ENCODE measurements around the gene KIRREL3.

Gene KIRREL3

DNA sequence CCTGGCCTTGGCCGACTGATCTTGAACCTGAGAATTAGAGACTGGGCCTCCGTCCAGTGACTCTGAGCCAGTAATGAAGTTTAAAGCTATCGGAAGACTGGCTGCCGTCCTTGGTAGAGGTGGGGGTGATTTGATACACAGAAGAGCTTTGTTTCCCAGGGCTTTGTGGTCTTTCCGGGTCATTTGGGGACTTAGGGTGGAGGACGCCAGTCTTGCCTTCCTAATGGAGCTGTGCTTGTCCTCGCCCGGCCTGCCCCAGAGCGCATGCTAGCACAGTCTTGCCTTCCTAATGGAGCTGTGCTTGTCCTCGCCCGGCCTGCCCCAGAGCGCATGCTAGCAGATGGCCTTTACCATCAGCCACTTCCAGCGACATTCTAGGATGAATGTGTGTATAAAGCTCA lies 579.3 kb downstream of the KIRREL3 start:
- H3K27me3 ChIP-seq (ENCODE audit: low read length), result no peaks in the 10 kb centered on the region
- H3K27ac ChIP-seq (ENCODE audit: low read depth, low read length), result no peak overlapping the region
- H3K36me3 ChIP-seq (ENCODE audit: low read length), result no peaks in the 10 kb centered on the region
- no peaks in the 10 kb centered on the region for H4K20me1 ChIP-seq (ENCODE audit: low read depth, low read length)
- H3K4me2 ChIP-seq (ENCODE audit: low read depth, low read length, poor library complexity, severe bottlenecking), result no peak overlapping the region
- H3K9me3 ChIP-seq (ENCODE audit: insufficient read depth, low read length), result no peaks in the 10 kb centered on the region
- no peak for TF ChIP-seq CTCF (IDR thresholded peaks at IDR 0.05; ENCODE audit: insufficient read depth, low read length, poor library complexity, severe bottlenecking)
- no peak for TF ChIP-seq EZH2phosphoT487 (conservative IDR thresholded peaks at IDR 0.05; ENCODE audit: low read length)
- no peaks in the 10 kb centered on the region for H3K79me2 ChIP-seq (ENCODE audit: insufficient read depth, low read length)
- H3K4me3 ChIP-seq (ENCODE audit: insufficient read depth, low read length, poor library complexity, severe bottlenecking), result no peak overlapping the region
- H3F3A ChIP-seq (ENCODE audit: insufficient read depth), result no peaks in the 10 kb centered on the region
- no peak overlapping the region for H2AFZ ChIP-seq (ENCODE audit: low read depth, low read length, severe bottlenecking)
- no peak overlapping the region for H3K9ac ChIP-seq (ENCODE audit: low read length)
- no peaks in the 10 kb centered on the region for H3K9me2 ChIP-seq (replicated peaks; ENCODE audit: insufficient read depth, low read length)

DNA sequence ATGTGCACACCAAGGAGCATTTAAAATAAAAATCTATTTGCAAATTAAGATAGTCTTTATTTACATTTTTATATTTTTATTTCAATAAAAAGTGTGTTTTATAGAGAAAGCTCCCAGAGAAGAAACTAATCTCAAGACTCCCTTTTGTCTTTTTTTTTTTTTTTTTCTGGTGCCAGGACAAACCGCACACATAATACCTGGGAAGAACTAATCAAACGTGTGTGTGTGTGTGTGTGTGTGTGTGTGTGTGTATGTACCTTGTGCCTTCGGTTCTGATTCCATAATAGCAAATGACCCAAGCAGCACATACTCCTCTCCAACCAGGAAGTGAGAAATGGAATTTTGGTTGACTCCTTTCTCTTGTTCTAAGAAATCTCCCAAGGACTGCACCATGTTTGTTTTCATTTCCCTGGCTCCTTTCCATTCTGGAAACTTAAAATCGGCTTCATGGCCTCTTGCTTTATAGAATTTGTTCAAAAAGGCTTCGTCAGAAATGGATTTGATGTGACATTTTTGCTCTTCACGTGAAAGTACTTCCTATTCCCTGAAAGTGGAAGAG lies 579.8 kb downstream of the KIRREL3 start:
- Histone ChIP-seq H3K4me3 (ENCODE audit: insufficient read depth, low read length, poor library complexity, severe bottlenecking) (no peak overlapping the region), H4K20me1 (ENCODE audit: low read depth, low read length) (no peaks in the 10 kb centered on the region), H3K27ac (ENCODE audit: low read depth, low read length) (no peak overlapping the region), H3K9me3 (ENCODE audit: insufficient read depth, low read length) (no peaks in the 10 kb centered on the region), H3K9ac (ENCODE audit: low read length) (no peak overlapping the region), H3K4me2 (ENCODE audit: low read depth, low read length, poor library complexity, severe bottlenecking) (no peak overlapping the region), H3K36me3 (ENCODE audit: low read length) (no peaks in the 10 kb centered on the region), H3K27me3 (ENCODE audit: low read length) (no peaks in the 10 kb centered on the region), H3K79me2 (ENCODE audit: insufficient read depth, low read length) (no peaks in the 10 kb centered on the region), H3K9me2 (replicated peaks; ENCODE audit: insufficient read depth, low read length) (no peaks in the 10 kb centered on the region), H3F3A (ENCODE audit: insufficient read depth) (no peaks in the 10 kb centered on the region), H2AFZ (ENCODE audit: low read depth, low read length, severe bottlenecking) (no peak overlapping the region)
- TF ChIP-seq EZH2phosphoT487 (conservative IDR thresholded peaks at IDR 0.05; ENCODE audit: low read length) (no peak), CTCF (IDR thresholded peaks at IDR 0.05; ENCODE audit: insufficient read depth, low read length, poor library complexity, severe bottlenecking) (no peak)

DNA sequence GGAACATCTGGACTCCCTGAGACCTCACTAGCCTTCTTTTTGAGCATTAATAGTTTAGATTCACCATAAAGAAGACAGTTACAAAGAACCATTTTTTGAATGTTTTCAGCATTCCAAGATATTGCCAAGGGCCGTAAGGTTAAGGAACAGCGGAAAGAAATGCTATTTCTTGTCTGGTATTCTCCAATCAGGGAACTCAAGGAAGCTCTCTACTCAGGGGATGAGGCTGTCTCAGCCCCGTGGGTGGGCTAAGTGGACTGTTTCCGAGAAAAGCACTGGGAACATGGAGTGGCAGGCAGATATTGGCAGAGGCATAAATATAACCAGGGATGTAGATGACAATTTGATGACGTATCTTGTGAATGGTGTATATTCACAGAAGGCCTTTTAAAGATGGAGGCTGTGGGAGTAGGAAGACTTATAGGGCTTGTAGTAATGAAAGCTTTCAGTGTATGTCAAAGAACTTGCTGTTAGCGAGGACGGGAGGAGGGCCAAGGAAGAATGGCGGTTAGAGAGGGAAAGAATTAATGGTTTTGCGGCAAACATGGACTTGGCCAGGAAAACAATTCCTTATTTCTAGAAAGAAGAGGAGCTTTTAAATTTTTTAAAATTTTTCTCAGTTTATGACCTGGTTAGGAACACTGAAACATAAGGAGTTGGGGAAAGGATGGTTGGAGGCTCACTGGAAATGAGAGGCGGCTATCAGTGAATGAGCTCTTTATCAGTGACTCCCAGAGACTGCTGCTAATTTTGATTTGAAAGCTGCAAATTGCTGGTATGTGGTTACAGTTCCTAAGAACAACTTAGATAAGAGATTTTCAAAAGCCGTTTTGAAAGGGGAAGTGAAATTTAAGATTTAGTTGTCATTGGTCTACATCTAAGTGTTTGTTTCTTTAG lies 580.5 kb downstream of the KIRREL3 start:
- Histone ChIP-seq H3K27ac (ENCODE audit: low read depth, low read length) (no peak overlapping the region), H3K36me3 (ENCODE audit: low read length) (no peaks in the 10 kb centered on the region), H3K27me3 (ENCODE audit: low read length) (no peaks in the 10 kb centered on the region), H3K79me2 (ENCODE audit: insufficient read depth, low read length) (no peaks in the 10 kb centered on the region), H3K9ac (ENCODE audit: low read length) (no peak overlapping the region), H4K20me1 (ENCODE audit: low read depth, low read length) (no peaks in the 10 kb centered on the region), H3K4me3 (ENCODE audit: insufficient read depth, low read length, poor library complexity, severe bottlenecking) (no peak overlapping the region), H3K4me2 (ENCODE audit: low read depth, low read length, poor library complexity, severe bottlenecking) (no peak overlapping the region), H2AFZ (ENCODE audit: low read depth, low read length, severe bottlenecking) (no peak overlapping the region), H3K9me3 (ENCODE audit: insufficient read depth, low read length) (no peaks in the 10 kb centered on the region), H3K9me2 (replicated peaks; ENCODE audit: insufficient read depth, low read length) (no peaks in the 10 kb centered on the region), H3F3A (ENCODE audit: insufficient read depth) (no peaks in the 10 kb centered on the region)
- TF ChIP-seq EZH2phosphoT487 (conservative IDR thresholded peaks at IDR 0.05; ENCODE audit: low read length) (no peak), CTCF (IDR thresholded peaks at IDR 0.05; ENCODE audit: insufficient read depth, low read length, poor library complexity, severe bottlenecking) (no peak)

Measured in SU-DHL-6 (cell line).